NCI-H2081 treated with DMSO at 0.1 percent for 48 hours (cell line): ENCODE data around the gene DAB2IP.

Source experiments
- DNase-seq: peaks from one replicate; lab custom pipeline; 2025; lab: John Stamatoyannopoulos, UW

DAB2IP gene

GRCh38 chr9:121744687-121745395 is 93.4 kb downstream of the DAB2IP start:
- no peak for DNase-seq

- no peak for DNase-seq
These were observed 93.9 kb downstream of the DAB2IP start for GRCh38 chr9:121745396-121745695.

GRCh38 chr9:121746411-121746810 is 95.0 kb downstream of the DAB2IP start:
- no peak for DNase-seq

GRCh38 chr9:121746866-121747265 is 95.4 kb downstream of the DAB2IP start:
- DNase-seq = no peak

GRCh38 chr9:121748074-121748473 is 96.6 kb downstream of the DAB2IP start:
- DNase-seq = no peak

GRCh38 chr9:121748727-121749423 is 97.4 kb downstream of the DAB2IP start:
- no peak for DNase-seq

- DNase-seq = no peak
These were observed 98.2 kb downstream of the DAB2IP start for GRCh38 chr9:121749614-121750013.

- DNase-seq = no peak
These were observed 98.9 kb downstream of the DAB2IP start for GRCh38 chr9:121750259-121750714.

GRCh38 chr9:121750715-121751623 is 99.5 kb downstream of the DAB2IP start:
- DNase-seq = no peak

GRCh38 chr9:121751686-121752445 is 100.4 kb downstream of the DAB2IP start:
- no peak for DNase-seq

GRCh38 chr9:121752929-121753328 is 101.5 kb downstream of the DAB2IP start:
- DNase-seq = no peak

- DNase-seq = no peak
These were observed 102.6 kb downstream of the DAB2IP start for GRCh38 chr9:121753802-121754654.

GRCh38 chr9:121754655-121755436 is 103.4 kb downstream of the DAB2IP start:
- DNase-seq = no peak

- DNase-seq = no peak
These were observed 104.1 kb downstream of the DAB2IP start for GRCh38 chr9:121755581-121755980.

- no peak for DNase-seq
These were observed 105.2 kb downstream of the DAB2IP start for GRCh38 chr9:121756474-121757280.

GRCh38 chr9:121757281-121757585 is 105.8 kb downstream of the DAB2IP start:
- no peak for DNase-seq

GRCh38 chr9:121758693-121759092 is 107.3 kb downstream of the DAB2IP start:
- no peak for DNase-seq

- DNase-seq = no peak
These were observed 108.6 kb downstream of the DAB2IP start for GRCh38 chr9:121759996-121760395.

GRCh38 chr9:121760571-121760970 is 109.1 kb downstream of the DAB2IP start:
- DNase-seq = no peak

GRCh38 chr9:121763131-121763530 is 111.7 kb downstream of the DAB2IP start:
- DNase-seq = no peak
